Tibial nerve (tissue), 4 donors: ENCODE data around the gene OR2S2. TPM values are rescaled to one million over a fixed set of nuclear protein-coding genes. Genes with fewer than 3 reads are reported as not detected.
A peak's percentile ranks its signal among the peaks of the same experiment; 100 is the strongest.

Experiments
- DNase-seq, 2 donors: peaks; one replicate each; pipeline ENCODE4 v3.0.0-alpha.2; 2019; ENCODE audit warnings: low spot score in 2 of 2
- H3K27ac ChIP-seq, 4 donors: fragments of 200-600 bp; sonication (generic) in 3 of 4; one replicate each; pipeline ENCODE4 v1.5.1; 2017 to 2019; ENCODE audit warnings: mild to moderate bottlenecking in 1 of 4
- H3K27me3 ChIP-seq, 2 donors: fragments of 200-600 bp; sonication (generic) in 1 of 2; one replicate each; pipeline versions ENCODE4 v1.5.1 to v1.6.0; 2017 to 2019
- H3K36me3 ChIP-seq, 3 donors: fragments of 200-600 bp; sonication (generic); one replicate each; pipeline ENCODE4 v1.5.1; 2018 to 2019
- H3K4me1 ChIP-seq, 4 donors: fragments of 200-600 bp; sonication (generic) in 3 of 4; one replicate each; pipeline ENCODE4 v1.5.1; 2017 to 2019
- H3K4me3 ChIP-seq, 4 donors: fragments of 200-600 bp; sonication (generic) in 3 of 4; one replicate each; pipeline ENCODE4 v1.5.1; 2017 to 2019; ENCODE audit warnings: mild to moderate bottlenecking in 1 of 4, moderate library complexity in 1 of 4
- H3K9me3 ChIP-seq, 4 donors: fragments of 200-600 bp; sonication (generic) in 3 of 4; one replicate each; pipeline ENCODE4 v1.5.1; 2017 to 2019
- CTCF ChIP-seq, 5 experiments: fragments of 200-600 bp in 3 of 5; fragments of 450-650 bp in 2 of 5; sonication (generic) in 3 of 5; IDR thresholded peaks; one replicate each; pipeline ENCODE4 v1.5.1; 2016 to 2019; ENCODE audit warnings: antibody characterized with exemption in 5 of 5, mild to moderate bottlenecking in 3 of 5, moderate library complexity in 2 of 5
- EP300 ChIP-seq, 2 donors: sonication (generic); formaldehyde crosslinking; IDR thresholded peaks; one replicate each; pipeline ENCODE4 v1.6.1; 2017; ENCODE audit warnings: antibody characterized with exemption in 2 of 2, mild to moderate bottlenecking in 1 of 2
- POLR2A ChIP-seq, 2 donors: fragments of 450-650 bp; IDR thresholded peaks; one replicate each; pipeline ENCODE4 v1.6.1; 2017; ENCODE audit warnings: antibody characterized with exemption in 2 of 2, mild to moderate bottlenecking in 2 of 2, moderate library complexity in 2 of 2
- WGBS, 2 donors: methylation state at CpG; one replicate each; pipeline ENCODE4 v1.1.5; 2018; 5-methylcytosine and 5-hydroxymethylcytosine counted together
- total RNA-seq, 4 donors: library from RNA; depleted of rRNA; stranded (reverse); fragments of >200 nt; gene quantifications; one replicate each; pipeline ENCODE4 v1.1.0, GENCODE V29; 2016

OR2S2 gene
- total RNA-seq, 4 donors from 2014 or later, result not detected

- Histone ChIP-seq H3K9me3 (peaks cover 0 to 33% (median 6%) of the 10 kb centered on the region in 4 donors), H3K4me1 (peaks cover 0 to 4% (median 0%) of the 10 kb centered on the region in 4 donors), H3K36me3 (no peaks in the 10 kb centered on the region), H3K27me3 (peaks cover 0 to 42% of the 10 kb centered on the region in 2 donors), H3K27ac (no peak overlapping the region), H3K4me3 (no peak overlapping the region)
- TF ChIP-seq EP300 (IDR thresholded peaks at IDR 0.05), result no peak
- TF ChIP-seq POLR2A (IDR thresholded peaks at IDR 0.05), result no peak
- no peak for TF ChIP-seq CTCF (IDR thresholded peaks at IDR 0.05)
- WGBS, 2 donors, result 79 to 80% methylated on average over 1 of the region's 1 CpG
- no peak for DNase-seq
These were observed 18.8 kb upstream of the OR2S2 start for GRCh38 chr9:35976726-35977125.

DNA sequence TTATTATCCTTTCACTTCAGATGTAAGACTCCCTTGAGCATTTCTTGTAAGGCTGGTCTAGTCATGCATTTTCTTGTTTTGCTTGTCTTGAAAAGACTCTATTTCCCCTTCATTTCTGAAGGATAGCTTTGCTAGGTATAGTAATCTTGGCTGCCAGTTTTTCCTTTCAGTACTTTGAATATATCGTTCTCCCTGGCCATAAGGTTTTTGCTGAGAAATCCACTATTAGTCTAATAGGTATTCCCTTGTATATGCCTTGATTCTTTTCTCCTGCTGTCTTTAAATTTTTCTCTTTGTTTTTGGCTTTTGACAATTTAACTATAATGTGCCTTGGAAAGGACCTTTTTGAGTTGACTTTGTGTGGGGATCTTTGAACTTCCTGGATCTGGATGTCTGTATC lies 16.8 kb upstream of the OR2S2 start:
- DNase-seq, result no peak
- H3K27me3 ChIP-seq, result peaks cover 0 to 36% of the 10 kb centered on the region in 2 donors
- no peak overlapping the region for H3K27ac ChIP-seq
- 95 to 97% methylated on average over 1 of the region's 1 CpG for WGBS, 2 donors
- no peaks in the 10 kb centered on the region for H3K36me3 ChIP-seq
- H3K4me3 ChIP-seq, result no peak overlapping the region
- H3K9me3 ChIP-seq, result peaks cover 0 to 33% (median 6%) of the 10 kb centered on the region in 4 donors
- H3K4me1 ChIP-seq, result peaks cover 0 to 4% (median 0%) of the 10 kb centered on the region in 4 donors
- no peak for TF ChIP-seq POLR2A (IDR thresholded peaks at IDR 0.05)
- TF ChIP-seq EP300 (IDR thresholded peaks at IDR 0.05), result no peak
- no peak for TF ChIP-seq CTCF (IDR thresholded peaks at IDR 0.05)

DNA sequence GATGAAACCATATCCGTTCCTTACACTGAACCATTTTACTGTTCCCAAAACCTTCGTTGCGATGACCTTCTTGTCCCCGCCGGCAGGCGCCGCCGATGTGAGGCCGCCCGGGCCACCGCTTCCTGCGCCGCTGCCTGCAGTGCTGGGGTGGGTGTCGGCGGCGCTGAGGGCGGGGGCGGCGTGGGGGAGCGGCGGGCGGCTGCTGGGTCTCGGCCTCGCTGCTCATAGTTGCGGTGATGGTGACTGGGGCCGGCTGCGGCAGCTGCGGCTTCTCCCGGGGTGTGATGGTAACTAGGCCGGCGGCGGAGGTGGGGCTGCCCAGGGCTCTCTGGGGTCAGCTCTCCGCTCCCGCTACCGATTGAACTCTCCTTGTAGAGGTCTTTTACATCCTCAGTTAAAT lies 14.1 kb upstream of the OR2S2 start:
- WGBS, 2 donors, result 11 to 15% methylated on average over 27 to 35 of the region's 35 CpGs
- H3K27me3 ChIP-seq, result peaks cover 0 to 33% of the 10 kb centered on the region in 2 donors
- H3K9me3 ChIP-seq, result peaks cover 0 to 33% (median 6%) of the 10 kb centered on the region in 4 donors
- peaks cover 0 to 4% (median 0%) of the 10 kb centered on the region in 4 donors for H3K4me1 ChIP-seq
- TF ChIP-seq POLR2A (IDR thresholded peaks at IDR 0.05) (no peak), CTCF (IDR thresholded peaks at IDR 0.05) (no peak), EP300 (IDR thresholded peaks at IDR 0.05) (no peak)
- no peaks in the 10 kb centered on the region for H3K36me3 ChIP-seq
- no peak for DNase-seq
- peak overlapping the region in 1 of 4 donors; percentile 16 for H3K4me3 ChIP-seq
- H3K27ac ChIP-seq, result no peak overlapping the region

DNA sequence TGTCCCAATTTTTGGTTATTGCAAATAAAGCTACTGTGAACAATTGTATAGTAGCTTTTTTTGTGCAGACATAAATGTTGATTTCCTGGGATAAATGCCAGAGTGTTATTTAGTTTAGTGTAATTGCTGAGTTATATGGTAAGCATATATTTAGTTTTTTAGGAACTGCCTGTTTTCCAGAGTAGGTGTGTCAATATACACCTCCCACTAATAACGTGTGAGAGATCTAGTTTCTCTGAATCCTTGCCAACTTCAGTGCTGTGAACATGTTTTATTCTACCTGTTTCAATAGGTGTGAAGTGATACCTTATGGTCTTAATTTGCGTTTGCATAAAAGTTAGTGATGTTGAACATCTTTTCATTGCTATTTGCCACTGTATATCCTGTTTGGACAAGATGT lies 9.1 kb upstream of the OR2S2 start:
- Histone ChIP-seq H3K4me3 (no peak overlapping the region), H3K4me1 (peaks cover 0 to 1% (median 0%) of the 10 kb centered on the region in 4 donors), H3K9me3 (no peaks in the 10 kb centered on the region), H3K36me3 (no peaks in the 10 kb centered on the region), H3K27ac (no peak overlapping the region), H3K27me3 (peaks cover 0 to 19% of the 10 kb centered on the region in 2 donors)
- TF ChIP-seq CTCF (IDR thresholded peaks at IDR 0.05), result no peak
- TF ChIP-seq EP300 (IDR thresholded peaks at IDR 0.05), result no peak
- no peak for TF ChIP-seq POLR2A (IDR thresholded peaks at IDR 0.05)
- no peak for DNase-seq
- WGBS, 2 donors, result 41 to 54% methylated on average over 2 of the region's 2 CpGs

DNA sequence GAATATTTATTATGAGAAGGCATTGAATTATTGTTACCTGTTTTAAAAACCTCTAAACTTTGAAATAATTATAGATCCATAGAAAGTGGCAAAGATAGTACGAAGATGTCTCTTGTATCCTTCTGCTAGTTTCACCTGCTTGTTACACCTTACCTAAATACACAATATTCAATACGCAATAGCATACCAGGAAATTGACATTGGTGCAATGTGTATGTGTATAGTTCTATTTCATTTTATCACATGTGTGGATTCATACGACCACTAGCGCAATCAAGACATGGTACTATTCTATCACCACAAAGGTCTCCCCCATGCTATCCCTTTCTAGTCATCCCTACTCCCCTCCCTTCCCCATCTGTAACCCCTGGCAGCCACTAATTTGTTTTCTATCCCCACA lies 8.5 kb upstream of the OR2S2 start:
- no peak for TF ChIP-seq CTCF (IDR thresholded peaks at IDR 0.05)
- TF ChIP-seq EP300 (IDR thresholded peaks at IDR 0.05), result no peak
- no peak for TF ChIP-seq POLR2A (IDR thresholded peaks at IDR 0.05)
- DNase-seq, result no peak
- no peaks in the 10 kb centered on the region for H3K36me3 ChIP-seq

More for the DNA sequence above, 8.5 kb upstream of the OR2S2 start:
- 62 to 73% methylated on average over 4 of the region's 4 CpGs for WGBS, 2 donors
- H3K4me3 ChIP-seq, result no peak overlapping the region
- H3K9me3 ChIP-seq, result no peaks in the 10 kb centered on the region
- H3K4me1 ChIP-seq, result no peaks in the 10 kb centered on the region
- peaks cover 0 to 15% of the 10 kb centered on the region in 2 donors for H3K27me3 ChIP-seq
- H3K27ac ChIP-seq, result no peak overlapping the region
